D341Med (cell line): ENCODE results near the gene GHRL.

Experiments used
- DNase-seq: peaks from one replicate; pipeline ENCODE4 v3.0.0; 2012; ENCODE audit warnings: low spot score

Gene GHRL

GRCh38 chr3:10244009-10244408 lies 48.7 kb downstream of the GHRL start:
- DNase-seq = no peak

DNA sequence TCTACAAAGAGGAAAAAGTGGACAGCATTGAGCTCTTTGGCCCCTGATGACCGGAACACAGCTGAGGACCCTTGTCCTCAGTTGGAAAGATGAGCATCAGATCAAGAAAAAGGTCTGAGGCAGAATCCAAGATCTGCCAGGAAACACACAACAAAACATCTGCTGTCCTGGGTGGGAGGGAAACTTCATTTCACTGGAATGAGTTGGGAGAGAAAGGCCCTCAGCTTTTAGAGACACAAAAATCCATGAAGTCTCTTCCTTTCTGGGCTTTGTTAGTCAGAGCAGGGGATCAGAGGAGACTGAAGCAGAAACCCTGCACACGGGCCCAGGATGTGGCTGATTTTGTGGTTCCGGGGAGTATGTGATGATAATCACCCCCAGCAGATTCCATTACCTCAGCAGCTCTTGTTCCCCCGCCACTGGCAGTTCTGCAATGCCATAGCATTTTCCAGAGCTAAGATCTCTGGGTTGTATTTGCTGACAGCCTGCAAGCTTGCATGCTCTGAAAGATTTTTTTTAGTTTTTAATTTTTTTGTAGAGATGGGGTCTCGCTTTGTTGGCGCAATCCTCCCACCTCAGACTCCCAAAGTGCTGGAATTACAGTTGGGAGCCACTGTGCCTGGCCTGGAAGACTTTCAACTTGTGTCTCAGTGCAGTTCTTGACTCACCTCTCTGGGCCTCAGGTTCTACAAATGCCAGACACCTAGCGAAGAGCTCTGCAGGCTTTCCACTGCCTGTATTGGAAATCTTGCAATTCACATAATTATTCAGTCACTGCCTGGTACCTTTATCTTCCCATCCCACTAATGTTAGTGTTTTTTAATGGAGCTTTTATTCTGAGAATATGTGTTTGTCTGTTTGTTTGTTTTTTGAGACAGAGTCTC lies 50.3 kb downstream of the GHRL start:
- DNase-seq = no peak

GRCh38 chr3:10240799-10241198 lies 51.9 kb downstream of the GHRL start:
- DNase-seq = no peak

DNA sequence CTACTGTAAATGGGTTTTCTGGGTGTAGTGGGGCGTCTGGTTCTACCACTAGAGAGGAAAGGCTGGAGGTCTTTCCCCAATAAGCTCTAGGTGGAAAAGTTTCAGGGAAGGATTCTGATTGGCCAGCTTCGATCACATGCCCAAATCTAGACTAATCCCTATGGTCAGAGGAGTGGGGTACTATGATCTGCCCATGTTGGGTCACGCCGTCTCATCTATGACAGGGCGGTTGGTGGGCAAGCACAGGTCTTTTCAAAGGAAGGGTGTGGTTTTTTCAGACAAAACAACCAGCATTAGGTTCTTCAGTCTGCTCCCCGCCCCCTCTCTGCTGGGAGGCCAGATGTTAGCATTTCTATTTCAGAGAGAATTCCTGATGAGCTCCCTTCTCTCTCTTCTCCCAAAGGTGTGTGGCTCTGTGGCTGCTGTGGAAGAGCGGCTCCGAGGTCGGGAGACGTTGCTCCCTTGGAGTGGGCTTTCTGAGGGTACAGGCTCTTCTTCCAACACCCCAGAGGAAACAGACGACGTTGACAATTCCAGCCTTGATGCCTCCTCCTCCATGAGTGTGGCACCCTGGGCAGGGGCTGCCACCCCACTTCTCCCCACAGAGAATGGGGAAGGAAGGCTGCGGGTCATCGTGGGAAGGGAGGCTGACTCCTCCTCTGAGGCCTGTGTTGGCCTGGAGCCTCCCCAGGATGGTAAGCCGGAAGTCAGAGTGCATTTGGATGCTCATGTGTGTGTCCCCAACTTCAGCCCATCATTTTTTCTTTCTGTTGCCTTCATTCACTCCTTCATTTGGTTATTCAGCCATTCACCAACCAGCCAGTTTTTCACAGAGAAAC lies 54.2 kb downstream of the GHRL start:
- DNase-seq = no peak
